K562 (cell line): ENCODE results near the gene OR11A1. TPM values are rescaled to one million over a fixed set of nuclear protein-coding genes. Genes with fewer than 3 reads are reported as not detected.

Experiments
- CBFA2T3 ChIP-seq: fragments of 450-650 bp; IDR thresholded peaks from 2 replicates; pipeline ENCODE4 v1.6.1; 2017
- CEBPB ChIP-seq: fragments of 450-650 bp; IDR thresholded peaks from 2 replicates; pipeline ENCODE4 v1.6.1; 2016; ENCODE audit warnings: missing genetic modification characterization, missing compliant biosample characterization
- CHD4 ChIP-seq: fragments of 200-600 bp; sonication (generic); IDR thresholded peaks from 3 replicates; pipeline ENCODE4 v1.6.1; 2012; ENCODE audit warnings: low read depth, mild to moderate bottlenecking, mixed read lengths, low read length, inconsistent platforms; ENCODE audit not compliant: insufficient read depth, insufficient replicate concordance, poor library complexity, severe bottlenecking
- E4F1 ChIP-seq: fragments of 250-450 bp; sonication (Bioruptor Pico); IDR thresholded peaks from 2 replicates; pipeline ENCODE4 v1.5.0; 2021; ENCODE audit warnings: mild to moderate bottlenecking, borderline replicate concordance
- ELK1 ChIP-seq: sonication (generic); formaldehyde crosslinking; IDR thresholded peaks from 2 replicates; pipeline ENCODE4 v1.8.1; 2022; ENCODE audit warnings: missing genetic modification reagents
- EP300 ChIP-seq: IDR thresholded peaks from 2 replicates; pipeline ENCODE4 v1.6.1; 2012; ENCODE audit warnings: low read length, improper control_type of control experiment
- FOXP4 ChIP-seq: sonication (generic); formaldehyde crosslinking; IDR thresholded peaks from 2 replicates; pipeline ENCODE4 v1.8.0; 2022; ENCODE audit warnings: mild to moderate bottlenecking, missing genetic modification reagents, borderline replicate concordance
- HMBOX1 ChIP-seq: sonication (generic); IDR thresholded peaks from 2 replicates; pipeline ENCODE4 v1.6.1; 2016
- IRF2 ChIP-seq: sonication (generic); formaldehyde crosslinking; IDR thresholded peaks from 2 replicates; pipeline ENCODE4 v1.8.1; 2022; ENCODE audit warnings: mild to moderate bottlenecking, missing genetic modification reagents
- KLF1 ChIP-seq: fragments of 450-650 bp; IDR thresholded peaks from 2 replicates; pipeline ENCODE4 v1.6.1; 2016; ENCODE audit warnings: missing genetic modification characterization, missing compliant biosample characterization
- POLR2AphosphoS5 ChIP-seq: IDR thresholded peaks from 2 replicates; pipeline ENCODE4 v1.6.1; 2011; ENCODE audit warnings: mild to moderate bottlenecking, low read depth, low read length, moderate library complexity; ENCODE audit not compliant: control insufficient read depth, insufficient read depth
- RBM22 ChIP-seq: fragments of 200-400 bp; formaldehyde crosslinking; IDR thresholded peaks from 2 replicates; pipeline ENCODE4 v1.6.1; 2018; ENCODE audit warnings: low read length, low read depth; ENCODE audit not compliant: poor library complexity, severe bottlenecking
- RCOR1 ChIP-seq, 2 experiments: IDR thresholded peaks; 2 replicates each; pipeline ENCODE4 v1.6.1; 2012; ENCODE audit warnings: low read depth in 2 of 2, low read length in 2 of 2, borderline replicate concordance in 1 of 2, improper control_type of control experiment in 1 of 2
- STAT5A ChIP-seq: IDR thresholded peaks from 2 replicates; pipeline ENCODE4 v1.6.1; 2012; ENCODE audit warnings: low read length, inconsistent platforms, borderline replicate concordance
- TEAD1 ChIP-seq, 2 experiments: fragments of 450-650 bp in 1 of 2; sonication (generic) in 1 of 2; formaldehyde crosslinking; IDR thresholded peaks; 2 replicates each; pipeline versions ENCODE4 v1.4.0 to v1.8.0; 2020 to 2022; ENCODE audit warnings: mild to moderate bottlenecking in 2 of 2, missing genetic modification reagents in 1 of 2
- THAP12 ChIP-seq: fragments of 250-450 bp; sonication (Bioruptor Pico); IDR thresholded peaks from 2 replicates; pipeline ENCODE4 v1.9.0; 2021; ENCODE audit warnings: mild to moderate bottlenecking, inconsistent platforms
- U2AF2 ChIP-seq: fragments of 200-400 bp; formaldehyde crosslinking; optimal IDR thresholded peaks from 2 replicates; pipeline ENCODE3; 2017; ENCODE audit warnings: low read depth, mild to moderate bottlenecking, low read length
- ZEB2 ChIP-seq: fragments of 450-650 bp; IDR thresholded peaks from 2 replicates; pipeline ENCODE4 v1.6.1; 2016
- ZNF134 ChIP-seq: fragments of 250-450 bp; sonication (Bioruptor Pico); conservative IDR thresholded peaks from 2 replicates; pipeline ENCODE4 v1.4.0; 2020
- ZNF347 ChIP-seq: fragments of 450-650 bp; formaldehyde crosslinking; IDR thresholded peaks from 2 replicates; pipeline ENCODE4 v1.4.0; 2020; ENCODE audit warnings: low read depth, mild to moderate bottlenecking, moderate library complexity
- polyA plus RNA-seq, 8 experiments: library from polyadenylated mRNA; depleted of rRNA in 4 of 8; stranded (reverse) in 5 of 8; unstranded in 3 of 8; fragments of >200 nt; fragmentation: Nextera tagmentation in 2 of 8; fragmentation: Illumina TruSeq in 1 of 8; extraction: Ambion mirVana in 2 of 8; extraction: Trizol in 1 of 8; gene quantifications; 2 replicates each; pipeline versions ENCODE4 v1.2.1 to v1.2.3, GENCODE V29; 2011 to 2014; ENCODE audit warnings: inconsistent platforms in 1 of 8, missing spikeins in 1 of 8
- total RNA-seq, 7 experiments: library from RNA; depleted of rRNA in 6 of 7; stranded (reverse); fragments of >200 nt in 6 of 7; fragmentation: Illumina TruSeq in 2 of 7; extraction: Trizol in 2 of 7; gene quantifications; 2 replicates each; pipeline versions ENCODE4 v1.2.1 to v1.2.3, GENCODE V29; 2011 to 2021; ENCODE audit warnings: low replicate concordance in 1 of 7

OR11A1 gene
- total and polyA plus RNA-seq, 9 of the 15 experiments (the other 6 are each of a cell fraction or from before 2014, with no cell fraction given), result not detected

- no peak for TF ChIP-seq CHD4
- TF ChIP-seq ELK1, result no peak
- TF ChIP-seq ZNF347 (CRISPR knock-in tag), result no peak
- peak; percentile 65 for TF ChIP-seq CBFA2T3
- no peak for TF ChIP-seq FOXP4
- TF ChIP-seq ZEB2, result peak; percentile 33; the same call in 1 of the 2 replicates
- TF ChIP-seq THAP12 (CRISPR knock-in tag), result no peak
- TF ChIP-seq KLF1 (tag), result no peak
- TF ChIP-seq TEAD1 (CRISPR knock-in tag; IDR thresholded peaks at IDR 0.05), result peak in 1 of 2 experiments; percentile 92; a peak in 2 of 4 replicates
- no peak for TF ChIP-seq POLR2AphosphoS5
- no peak for TF ChIP-seq RBM22
- TF ChIP-seq RCOR1 (IDR thresholded peaks at IDR 0.05; ENCODE audit: borderline replicate concordance in 1 of 2, low read depth in 2 of 2, low read length in 2 of 2), result peak in 1 of 2 experiments; percentile 81; a peak in 2 of 4 replicates
- peak; percentile 70; the same call in 1 of the 2 replicates for TF ChIP-seq EP300
- TF ChIP-seq STAT5A, result no peak
- TF ChIP-seq CEBPB (tag), result no peak
- TF ChIP-seq E4F1 (CRISPR knock-in tag), result no peak
- TF ChIP-seq U2AF2, result no peak
- no peak for TF ChIP-seq ZNF134 (CRISPR knock-in tag)
- TF ChIP-seq IRF2 (CRISPR knock-in tag), result no peak
- no peak for TF ChIP-seq HMBOX1
Observed at GRCh38 chr6:29490552-29490951, 33.7 kb upstream of the OR11A1 start (continued).
